22Rv1 (cell line): ENCODE data around the gene TMEM131.

Experiments
- H3K27ac ChIP-seq: fragments of 450-650 bp; 2 replicates; pipeline ENCODE4 v1.5.1; 2017
- ZFX ChIP-seq: fragments of 450-650 bp; IDR thresholded peaks from 2 replicates; pipeline ENCODE4 v1.6.1; 2017; ENCODE audit warnings: antibody characterized with exemption, borderline replicate concordance
- TF ChIP-seq, protein P1 (sequence below): fragments of 450-650 bp; IDR thresholded peaks from 2 replicates; pipeline ENCODE4 v1.5.1; 2017; ENCODE audit warnings: mild to moderate bottlenecking

Gene TMEM131

DNA sequence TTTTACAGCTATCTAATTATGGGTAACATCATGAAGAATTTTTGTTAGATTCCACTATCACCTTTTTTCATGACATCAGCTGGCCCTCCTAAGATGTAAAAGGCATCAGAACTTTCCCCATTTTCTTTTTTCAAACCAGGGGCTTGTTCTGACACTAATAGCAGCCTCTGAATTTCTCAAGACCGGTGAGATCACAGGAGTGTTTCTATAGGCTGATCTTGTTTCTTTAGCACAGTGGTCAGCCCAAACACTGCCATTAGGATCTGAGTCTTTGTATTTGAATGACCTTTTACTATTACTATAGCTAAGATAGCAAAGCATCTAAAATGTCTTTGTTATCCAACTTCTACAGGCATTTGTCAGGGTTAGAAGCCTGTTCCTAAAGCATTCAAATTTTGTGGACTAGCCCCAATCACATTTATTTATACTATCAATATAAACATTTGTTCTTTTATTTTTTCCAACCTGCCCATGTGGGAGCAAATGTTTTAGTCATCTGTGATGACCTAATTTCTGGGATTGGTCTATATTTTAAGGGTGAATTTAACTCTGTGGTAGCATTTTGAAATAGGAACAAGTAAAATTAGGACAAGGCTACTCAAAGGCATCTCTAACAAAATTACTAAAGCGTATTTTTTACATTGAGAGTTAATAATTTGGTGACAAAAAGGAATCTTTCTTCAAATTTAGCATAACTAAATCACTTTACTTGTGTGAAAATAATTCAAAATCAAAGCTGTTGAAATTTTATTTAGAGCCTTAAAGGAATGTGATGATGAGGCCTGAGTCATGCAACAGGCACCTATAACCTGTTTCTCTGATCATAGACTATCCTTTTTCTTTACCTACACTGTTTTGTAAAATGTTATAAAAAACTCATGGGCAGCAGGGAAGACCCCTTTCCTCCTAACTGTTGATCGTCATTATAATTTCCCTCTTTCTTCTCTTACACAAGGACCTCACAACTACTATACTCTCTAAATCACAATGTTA lies 243.1 kb downstream of the TMEM131 start:
- no peak for TF ChIP-seq ZFX
- TF ChIP-seq, protein P1, sequence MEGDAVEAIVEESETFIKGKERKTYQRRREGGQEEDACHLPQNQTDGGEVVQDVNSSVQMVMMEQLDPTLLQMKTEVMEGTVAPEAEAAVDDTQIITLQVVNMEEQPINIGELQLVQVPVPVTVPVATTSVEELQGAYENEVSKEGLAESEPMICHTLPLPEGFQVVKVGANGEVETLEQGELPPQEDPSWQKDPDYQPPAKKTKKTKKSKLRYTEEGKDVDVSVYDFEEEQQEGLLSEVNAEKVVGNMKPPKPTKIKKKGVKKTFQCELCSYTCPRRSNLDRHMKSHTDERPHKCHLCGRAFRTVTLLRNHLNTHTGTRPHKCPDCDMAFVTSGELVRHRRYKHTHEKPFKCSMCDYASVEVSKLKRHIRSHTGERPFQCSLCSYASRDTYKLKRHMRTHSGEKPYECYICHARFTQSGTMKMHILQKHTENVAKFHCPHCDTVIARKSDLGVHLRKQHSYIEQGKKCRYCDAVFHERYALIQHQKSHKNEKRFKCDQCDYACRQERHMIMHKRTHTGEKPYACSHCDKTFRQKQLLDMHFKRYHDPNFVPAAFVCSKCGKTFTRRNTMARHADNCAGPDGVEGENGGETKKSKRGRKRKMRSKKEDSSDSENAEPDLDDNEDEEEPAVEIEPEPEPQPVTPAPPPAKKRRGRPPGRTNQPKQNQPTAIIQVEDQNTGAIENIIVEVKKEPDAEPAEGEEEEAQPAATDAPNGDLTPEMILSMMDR: no peak
- no peak overlapping the region for H3K27ac ChIP-seq

DNA sequence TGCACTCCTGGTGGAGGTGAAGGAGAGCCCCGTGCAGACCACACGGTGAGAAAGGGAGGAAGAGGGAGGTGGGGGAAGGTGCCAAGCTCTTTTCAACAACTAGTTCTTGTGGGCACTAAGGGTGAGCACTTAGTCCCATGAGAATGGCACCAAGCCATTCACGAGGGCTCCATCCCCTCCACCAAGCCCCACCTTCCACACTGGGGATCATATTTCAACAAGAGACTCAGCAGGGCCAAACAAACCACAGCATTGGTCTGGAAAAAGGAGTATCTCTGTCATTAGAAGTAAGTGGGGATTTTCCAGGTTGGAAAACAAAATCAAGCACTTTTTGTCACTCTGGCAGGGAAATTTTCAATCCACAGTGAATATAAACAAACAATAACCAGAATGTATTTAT lies 244.0 kb downstream of the TMEM131 start:
- H3K27ac ChIP-seq: no peak overlapping the region
- no peak for TF ChIP-seq ZFX
- TF ChIP-seq, protein P1: no peak

- TF ChIP-seq, protein P1: no peak
- TF ChIP-seq ZFX: no peak
- no peak overlapping the region for H3K27ac ChIP-seq
Measured at GRCh38 chr2:97750017-97750416, 245.7 kb downstream of the TMEM131 start.

- TF ChIP-seq, protein P1: no peak
- no peak for TF ChIP-seq ZFX
- no peak overlapping the region for H3K27ac ChIP-seq
Measured at GRCh38 chr2:97749581-97749980, 246.2 kb downstream of the TMEM131 start.

- no peak overlapping the region for H3K27ac ChIP-seq
Measured at GRCh38 chr2:97747716-97748115, 248.0 kb downstream of the TMEM131 start.

GRCh38 chr2:97747285-97747684 lies 248.5 kb downstream of the TMEM131 start:
- no peak overlapping the region for H3K27ac ChIP-seq
- no peak for TF ChIP-seq ZFX
- TF ChIP-seq, protein P1: no peak

More at GRCh38 chr2:97747716-97748115, 248.0 kb downstream of the TMEM131 start:
- TF ChIP-seq, protein P1: no peak
- TF ChIP-seq ZFX: no peak
